ENCODE results near the gene MYO5A. TPM values are rescaled to one million over a fixed set of nuclear protein-coding genes. Genes with fewer than 3 reads are reported as not detected.

MYO5A gene
- total RNA-seq, 1 donor from 2014 or later: 9.4 TPM

DNA sequence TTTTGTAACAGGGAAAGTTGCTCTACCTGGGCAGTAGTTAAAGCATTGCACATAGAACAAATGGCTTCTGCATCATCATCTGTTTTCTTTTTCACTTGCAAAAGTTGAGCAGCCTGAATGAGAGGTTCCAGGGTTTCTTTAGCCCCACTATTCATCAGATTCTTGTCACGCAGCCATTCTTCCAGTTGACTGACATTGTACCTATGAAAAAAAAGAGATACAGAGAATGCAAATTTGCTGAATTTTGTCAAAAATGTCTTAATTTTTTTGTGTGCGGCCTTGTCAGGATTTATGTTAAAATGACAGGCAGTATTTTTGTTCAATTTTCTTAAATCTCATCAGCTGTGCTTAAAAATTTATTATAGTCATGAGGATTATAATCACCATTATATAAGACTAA is 211.7 kb downstream of the MYO5A start:
- no peaks in the 10 kb centered on the region for H3K9me3 ChIP-seq (ENCODE audit: control insufficient read depth in 3 of 3, low read length in 3 of 3)
- H3K4me3 ChIP-seq (ENCODE audit: low read length in 3 of 3): no peak overlapping the region
- no peaks in the 10 kb centered on the region for H3K27me3 ChIP-seq (ENCODE audit: control insufficient read depth in 3 of 3, insufficient read depth in 3 of 3, low read length in 3 of 3)
- no peak overlapping the region for H3K9ac ChIP-seq (ENCODE audit: low read depth in 1 of 3, low read length in 3 of 3)
- H3K27ac ChIP-seq (ENCODE audit: low read depth, low read length): no peak overlapping the region
- peaks cover 0 to 5% (median 0%) of the 10 kb centered on the region in 3 donors for H3K4me1 ChIP-seq (ENCODE audit: control insufficient read depth in 3 of 3, insufficient read depth in 3 of 3, low read length in 3 of 3)
- H3K36me3 ChIP-seq (ENCODE audit: control insufficient read depth in 3 of 3, insufficient read depth in 3 of 3, low read length in 3 of 3): peaks cover 32 to 50% (median 42%) of the 10 kb centered on the region in 3 donors

DNA sequence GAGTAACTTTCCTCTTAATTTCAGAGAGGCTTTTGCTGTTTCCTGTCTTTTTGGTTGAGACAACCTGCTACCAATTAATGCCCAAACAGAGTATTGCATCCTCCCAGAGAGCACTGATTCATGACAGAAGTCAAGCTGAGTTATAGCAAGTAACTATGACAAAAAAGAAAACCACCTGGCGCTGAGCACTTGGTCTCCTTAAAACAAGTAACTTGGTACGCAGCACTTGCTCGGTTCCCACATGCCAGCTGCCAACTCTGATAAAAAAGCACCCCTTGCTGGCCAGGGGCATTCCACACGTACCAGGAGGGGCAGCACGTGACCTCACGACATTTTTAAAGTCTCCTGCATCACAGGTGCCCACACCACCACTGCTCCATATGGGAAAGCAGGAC is 219.5 kb downstream of the MYO5A start:
- no peak overlapping the region for H3K27ac ChIP-seq (ENCODE audit: low read depth, low read length)
- H3K9me3 ChIP-seq (ENCODE audit: control insufficient read depth in 3 of 3, low read length in 3 of 3): no peaks in the 10 kb centered on the region
- no peak overlapping the region for H3K9ac ChIP-seq (ENCODE audit: low read depth in 1 of 3, low read length in 3 of 3)
- H3K4me1 ChIP-seq (ENCODE audit: control insufficient read depth in 3 of 3, insufficient read depth in 3 of 3, low read length in 3 of 3): no peaks in the 10 kb centered on the region
- H3K4me3 ChIP-seq (ENCODE audit: low read length in 3 of 3): no peak overlapping the region
- H3K36me3 ChIP-seq (ENCODE audit: control insufficient read depth in 3 of 3, insufficient read depth in 3 of 3, low read length in 3 of 3): peaks cover 14 to 20% (median 20%) of the 10 kb centered on the region in 3 donors
- no peaks in the 10 kb centered on the region for H3K27me3 ChIP-seq (ENCODE audit: control insufficient read depth in 3 of 3, insufficient read depth in 3 of 3, low read length in 3 of 3)

DNA sequence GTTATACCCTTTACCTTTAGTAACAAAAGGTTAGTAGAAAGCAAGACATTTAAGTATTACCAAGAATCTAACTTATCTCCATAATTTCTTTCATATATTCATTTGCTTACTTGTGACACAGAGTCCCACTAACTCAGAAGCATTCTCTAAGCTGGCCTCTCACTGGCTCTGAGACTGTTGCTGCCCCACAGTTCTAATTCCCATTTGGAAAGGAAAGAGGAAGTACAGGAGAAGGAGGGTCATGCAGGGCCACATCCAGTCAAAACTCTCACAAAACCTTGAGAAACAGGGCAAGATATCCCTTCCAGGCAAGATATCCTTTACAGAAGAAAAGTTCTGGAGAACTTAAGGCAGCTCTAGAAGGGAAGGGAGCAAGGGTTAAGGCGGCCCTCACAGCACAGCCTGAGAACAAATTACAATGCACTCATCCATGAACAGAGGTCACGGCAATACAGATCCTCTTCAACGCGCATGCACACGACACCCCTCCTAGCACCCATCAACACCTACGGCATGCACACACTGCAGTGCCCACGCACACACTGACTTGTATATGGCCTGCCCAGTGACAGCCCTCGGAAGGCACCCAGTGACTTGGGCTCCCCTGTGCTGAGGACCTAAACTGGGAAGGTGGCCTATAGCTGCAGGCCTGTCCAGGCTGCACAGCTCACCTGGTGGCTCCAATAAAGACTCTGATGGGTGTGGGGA is 220.1 kb downstream of the MYO5A start:
- no peak overlapping the region for H3K9ac ChIP-seq (ENCODE audit: low read depth in 1 of 3, low read length in 3 of 3)
- H3K27ac ChIP-seq (ENCODE audit: low read depth, low read length): no peak overlapping the region
- H3K4me3 ChIP-seq (ENCODE audit: low read length in 3 of 3): no peak overlapping the region
- H3K27me3 ChIP-seq (ENCODE audit: control insufficient read depth in 3 of 3, insufficient read depth in 3 of 3, low read length in 3 of 3): no peaks in the 10 kb centered on the region
- no peaks in the 10 kb centered on the region for H3K9me3 ChIP-seq (ENCODE audit: control insufficient read depth in 3 of 3, low read length in 3 of 3)
- H3K4me1 ChIP-seq (ENCODE audit: control insufficient read depth in 3 of 3, insufficient read depth in 3 of 3, low read length in 3 of 3): no peaks in the 10 kb centered on the region
- peaks cover 14 to 20% (median 19%) of the 10 kb centered on the region in 3 donors for H3K36me3 ChIP-seq (ENCODE audit: control insufficient read depth in 3 of 3, insufficient read depth in 3 of 3, low read length in 3 of 3)

DNA sequence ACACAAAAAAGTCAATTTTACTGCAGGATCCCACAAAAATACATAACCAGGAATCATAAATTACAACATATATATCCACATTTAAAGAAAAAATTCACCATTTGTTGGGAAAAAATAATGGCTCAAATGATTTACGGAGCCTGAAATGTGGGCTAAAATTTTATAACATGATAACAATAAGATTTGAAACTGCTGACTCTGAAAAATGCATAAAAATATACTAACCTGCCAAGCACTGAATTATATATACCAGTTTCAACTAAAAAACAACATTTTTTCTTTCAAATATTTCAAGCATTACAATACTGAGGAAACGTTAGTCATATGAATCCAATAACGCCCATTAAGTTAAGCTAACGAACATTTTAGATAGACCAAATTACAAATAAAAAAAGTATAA is 220.8 kb downstream of the MYO5A start:
- Histone ChIP-seq H3K4me1 (ENCODE audit: control insufficient read depth in 3 of 3, insufficient read depth in 3 of 3, low read length in 3 of 3) (no peaks in the 10 kb centered on the region), H3K27me3 (ENCODE audit: control insufficient read depth in 3 of 3, insufficient read depth in 3 of 3, low read length in 3 of 3) (no peaks in the 10 kb centered on the region), H3K36me3 (ENCODE audit: control insufficient read depth in 3 of 3, insufficient read depth in 3 of 3, low read length in 3 of 3) (peaks cover 12 to 17% (median 14%) of the 10 kb centered on the region in 3 donors), H3K9ac (ENCODE audit: low read depth in 1 of 3, low read length in 3 of 3) (no peak overlapping the region), H3K27ac (ENCODE audit: low read depth, low read length) (no peak overlapping the region), H3K4me3 (ENCODE audit: low read length in 3 of 3) (no peak overlapping the region), H3K9me3 (ENCODE audit: control insufficient read depth in 3 of 3, low read length in 3 of 3) (no peaks in the 10 kb centered on the region)

DNA sequence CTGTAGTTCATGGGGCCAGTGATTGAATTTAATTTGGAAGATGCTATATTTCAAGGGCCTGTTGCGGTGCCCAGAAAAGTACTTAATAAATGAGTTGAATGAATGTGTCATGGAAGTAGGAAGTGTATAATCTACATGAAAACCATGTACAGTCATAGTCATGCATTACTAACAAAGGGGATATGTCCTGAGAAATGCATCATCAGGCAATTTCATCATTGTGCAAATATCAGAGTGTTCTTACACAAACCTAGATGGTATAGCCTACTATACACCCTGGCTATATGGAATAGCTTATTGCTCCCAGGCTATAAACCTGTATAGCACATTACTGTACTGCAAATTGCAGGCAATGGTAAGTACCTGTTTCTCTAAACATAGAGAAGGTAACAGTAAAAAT is 222.4 kb downstream of the MYO5A start:
- Histone ChIP-seq H3K9me3 (ENCODE audit: control insufficient read depth in 3 of 3, low read length in 3 of 3) (no peaks in the 10 kb centered on the region), H3K27me3 (ENCODE audit: control insufficient read depth in 3 of 3, insufficient read depth in 3 of 3, low read length in 3 of 3) (no peaks in the 10 kb centered on the region), H3K9ac (ENCODE audit: low read depth in 1 of 3, low read length in 3 of 3) (no peak overlapping the region), H3K4me1 (ENCODE audit: control insufficient read depth in 3 of 3, insufficient read depth in 3 of 3, low read length in 3 of 3) (no peaks in the 10 kb centered on the region), H3K36me3 (ENCODE audit: control insufficient read depth in 3 of 3, insufficient read depth in 3 of 3, low read length in 3 of 3) (peaks cover 9 to 16% (median 11%) of the 10 kb centered on the region in 3 donors), H3K27ac (ENCODE audit: low read depth, low read length) (no peak overlapping the region), H3K4me3 (ENCODE audit: low read length in 3 of 3) (no peak overlapping the region)

DNA sequence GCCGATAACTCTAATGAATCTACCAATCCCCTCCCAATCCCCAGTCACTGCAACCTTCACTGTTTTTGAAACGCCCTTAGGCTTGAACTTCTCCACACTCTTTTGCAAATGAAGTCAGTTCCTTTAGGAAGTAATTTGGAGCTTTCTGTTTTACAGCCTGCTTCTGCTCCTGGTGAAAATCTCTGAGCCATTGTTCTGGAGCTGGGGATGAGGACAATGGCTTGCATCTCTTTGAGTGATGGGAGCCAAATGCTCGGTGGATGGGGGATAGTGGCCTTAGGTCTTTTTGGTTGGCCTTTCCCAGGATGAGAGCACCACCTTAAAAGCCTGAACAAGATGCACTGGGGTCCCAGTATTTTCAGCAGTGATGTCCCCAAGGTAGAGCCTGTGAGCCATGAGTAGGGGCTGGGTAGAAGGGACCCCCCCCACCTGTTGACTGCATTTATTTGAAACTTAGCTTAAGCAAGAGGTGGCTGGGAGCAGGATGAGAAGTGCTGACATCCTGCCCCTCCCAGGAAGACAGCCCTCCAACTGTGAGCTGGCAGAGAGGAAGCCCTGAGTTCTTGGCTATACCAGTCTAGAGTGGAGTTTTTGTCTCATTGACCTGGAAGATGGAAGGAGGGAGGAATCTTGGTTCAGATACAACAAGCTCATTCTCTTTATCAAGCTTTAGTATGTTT is 225.4 kb downstream of the MYO5A start:
- Histone ChIP-seq H3K27me3 (ENCODE audit: control insufficient read depth in 3 of 3, insufficient read depth in 3 of 3, low read length in 3 of 3) (no peaks in the 10 kb centered on the region), H3K9ac (ENCODE audit: low read depth in 1 of 3, low read length in 3 of 3) (no peak overlapping the region)

DNA sequence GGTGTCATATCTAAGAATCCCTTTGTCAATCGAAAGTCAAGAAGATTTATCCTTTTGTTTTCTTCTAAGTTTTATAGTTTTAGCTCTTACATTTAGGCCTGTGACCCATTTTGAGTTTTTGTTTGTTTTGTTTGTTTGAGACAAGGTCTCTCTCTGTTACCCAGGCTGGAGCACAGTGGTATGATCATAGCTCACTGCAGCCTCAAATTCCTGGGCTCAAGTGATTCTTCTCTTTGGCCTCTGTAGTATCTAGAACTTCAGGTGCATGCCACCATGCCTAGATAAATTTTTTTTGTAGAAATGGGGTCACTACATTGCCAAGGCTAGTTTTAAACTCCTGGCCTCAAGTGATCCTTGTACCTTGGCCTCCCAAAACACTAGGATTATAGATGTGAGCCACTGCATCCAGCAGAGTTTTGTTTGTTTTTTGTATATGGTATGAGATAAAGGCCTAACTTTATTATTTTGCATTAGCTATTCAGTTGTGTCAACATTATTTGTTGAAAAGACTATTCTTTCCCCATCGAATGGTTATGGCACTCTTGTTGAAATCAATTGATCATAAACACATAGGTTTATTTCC is 227.3 kb downstream of the MYO5A start:
- no peak overlapping the region for H3K27ac ChIP-seq (ENCODE audit: low read depth, low read length)
- no peaks in the 10 kb centered on the region for H3K4me1 ChIP-seq (ENCODE audit: control insufficient read depth in 3 of 3, insufficient read depth in 3 of 3, low read length in 3 of 3)
- H3K4me3 ChIP-seq (ENCODE audit: low read length in 3 of 3): no peak overlapping the region
- no peaks in the 10 kb centered on the region for H3K27me3 ChIP-seq (ENCODE audit: control insufficient read depth in 3 of 3, insufficient read depth in 3 of 3, low read length in 3 of 3)
- H3K9me3 ChIP-seq (ENCODE audit: control insufficient read depth in 3 of 3, low read length in 3 of 3): no peaks in the 10 kb centered on the region
- H3K9ac ChIP-seq (ENCODE audit: low read depth in 1 of 3, low read length in 3 of 3): no peak overlapping the region
- no peaks in the 10 kb centered on the region for H3K36me3 ChIP-seq (ENCODE audit: control insufficient read depth in 3 of 3, insufficient read depth in 3 of 3, low read length in 3 of 3)

More for the DNA sequence above, 225.4 kb downstream of the MYO5A start:
- Histone ChIP-seq H3K36me3 (ENCODE audit: control insufficient read depth in 3 of 3, insufficient read depth in 3 of 3, low read length in 3 of 3) (no peaks in the 10 kb centered on the region), H3K27ac (ENCODE audit: low read depth, low read length) (no peak overlapping the region), H3K4me3 (ENCODE audit: low read length in 3 of 3) (no peak overlapping the region), H3K9me3 (ENCODE audit: control insufficient read depth in 3 of 3, low read length in 3 of 3) (no peaks in the 10 kb centered on the region), H3K4me1 (ENCODE audit: control insufficient read depth in 3 of 3, insufficient read depth in 3 of 3, low read length in 3 of 3) (no peaks in the 10 kb centered on the region)

DNA sequence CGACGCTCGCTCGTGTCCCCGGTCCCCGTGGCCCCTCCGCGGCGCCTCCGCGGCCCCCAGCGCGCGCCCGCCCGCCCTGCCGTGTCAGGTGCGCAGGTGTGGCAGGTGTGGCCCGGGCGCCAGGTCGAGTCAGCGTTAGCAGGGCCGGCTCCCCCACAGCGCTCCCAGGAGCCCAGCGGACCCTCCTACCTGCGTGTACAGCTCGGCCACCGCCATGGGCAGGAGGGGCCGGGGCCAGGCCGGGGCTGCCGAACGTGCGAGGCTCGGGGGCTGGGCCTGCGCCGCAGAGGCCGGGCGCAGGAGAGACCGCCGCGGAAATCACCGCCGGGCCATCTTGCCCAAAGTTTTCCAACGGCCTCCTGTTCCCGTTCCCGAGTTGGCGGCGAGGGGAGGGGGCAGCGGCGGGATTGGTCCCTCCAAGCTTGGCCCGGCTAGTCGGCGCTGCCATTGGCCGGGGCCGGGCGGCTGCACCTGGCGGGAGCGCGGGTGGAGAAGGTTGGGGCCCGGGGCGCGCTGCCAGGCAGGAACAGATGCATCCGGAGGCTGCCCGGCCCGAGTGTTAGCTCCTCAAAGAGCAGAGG is 233.2 kb downstream of the MYO5A start, which contains the start of gene MYO5C:
Gene MYO5C (minus strand): TSS at position 384 of the 581 bp plus-strand sequence. CDS start 168 bp downstream, at position 216.
- Histone ChIP-seq H3K9ac (ENCODE audit: low read depth in 1 of 3, low read length in 3 of 3) (peak within 1 kb of the TSS in 2 of 3 donors; percentile 57 to 71), H3K9me3 (ENCODE audit: control insufficient read depth in 3 of 3, low read length in 3 of 3) (no peaks in the 10 kb centered on the region), H3K4me1 (ENCODE audit: control insufficient read depth in 3 of 3, insufficient read depth in 3 of 3, low read length in 3 of 3) (peaks cover 0 to 7% (median 6%) of the 10 kb centered on the region in 3 donors), H3K36me3 (ENCODE audit: control insufficient read depth in 3 of 3, insufficient read depth in 3 of 3, low read length in 3 of 3) (no peaks in the 10 kb centered on the region), H3K27me3 (ENCODE audit: control insufficient read depth in 3 of 3, insufficient read depth in 3 of 3, low read length in 3 of 3) (peaks cover 0 to 7% (median 0%) of the 10 kb centered on the region in 3 donors), H3K4me3 (ENCODE audit: low read length in 3 of 3) (peak within 1 kb of the TSS; percentile 28 to 72 (median 67)), H3K27ac (ENCODE audit: low read depth, low read length) (peak within 1 kb of the TSS; percentile 5)

DNA sequence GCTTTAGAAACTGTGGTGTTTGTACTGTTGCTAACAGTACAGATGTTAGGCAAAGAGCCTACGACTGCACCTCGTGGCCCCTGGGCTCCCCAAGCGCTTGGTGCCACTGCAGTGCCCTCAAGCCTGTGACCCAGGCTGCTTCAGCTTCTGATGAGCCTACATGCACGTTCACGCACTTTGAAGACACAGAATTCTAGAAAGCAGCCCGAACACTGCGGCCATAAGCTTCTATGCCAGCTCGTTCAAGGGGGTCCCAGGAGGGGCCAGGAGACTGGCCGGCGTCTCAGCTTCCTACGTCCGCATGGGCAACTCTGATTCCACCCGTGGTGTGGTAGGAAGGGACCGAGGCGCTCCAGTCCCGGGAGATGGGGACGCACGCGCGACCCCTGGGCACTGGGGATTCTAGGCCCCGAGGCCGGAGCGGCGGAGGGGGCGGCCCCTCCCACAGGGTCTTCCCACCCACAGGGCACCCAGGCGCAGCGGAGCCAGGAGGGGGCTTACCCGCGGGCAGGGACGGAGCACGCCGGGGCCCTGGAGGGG is 233.7 kb downstream of the MYO5A start:
- Histone ChIP-seq H3K4me1 (ENCODE audit: control insufficient read depth in 3 of 3, insufficient read depth in 3 of 3, low read length in 3 of 3) (peaks cover 0 to 7% (median 6%) of the 10 kb centered on the region in 3 donors), H3K9me3 (ENCODE audit: control insufficient read depth in 3 of 3, low read length in 3 of 3) (no peaks in the 10 kb centered on the region), H3K27me3 (ENCODE audit: control insufficient read depth in 3 of 3, insufficient read depth in 3 of 3, low read length in 3 of 3) (peaks cover 0 to 7% (median 0%) of the 10 kb centered on the region in 3 donors), H3K27ac (ENCODE audit: low read depth, low read length) (peak overlapping the region; percentile 5), H3K4me3 (ENCODE audit: low read length in 3 of 3) (peak overlapping the region; percentile 19 to 72 (median 67)), H3K36me3 (ENCODE audit: control insufficient read depth in 3 of 3, insufficient read depth in 3 of 3, low read length in 3 of 3) (no peaks in the 10 kb centered on the region), H3K9ac (ENCODE audit: low read depth in 1 of 3, low read length in 3 of 3) (peak overlapping the region in 2 of 3 donors; percentile 57 to 71)

Measured in skeletal muscle tissue (tissue), 4 donors.